GM12878 (cell line): Measurements from ENCODE around the gene ZFP37.
"Not testable (repeated sequence)": the region's sequence is repeated elsewhere in the genome, so short reads cannot be mapped to it uniquely, and the experiment has no call there.

Experiments used
- CTCF ChIP-seq, 3 experiments: IDR thresholded peaks in 2 of 3; conservative IDR thresholded peaks in 1 of 3; 2 replicates each; pipeline ENCODE4 v1.5.1; 2011; ENCODE audit warnings: low read depth in 3 of 3, low read length in 3 of 3, mild to moderate bottlenecking in 3 of 3, control low read depth in 2 of 3, moderate library complexity in 2 of 3, inconsistent platforms in 1 of 3, mixed read lengths in 1 of 3; ENCODE audit not compliant: control insufficient read depth in 2 of 3, insufficient read depth in 1 of 3; ENCODE audit errors: extremely low read depth in 1 of 3
- PBX3 ChIP-seq: IDR thresholded peaks from 2 replicates; pipeline ENCODE4 v1.6.1; 2011; ENCODE audit warnings: mild to moderate bottlenecking, low read depth, low read length, moderate library complexity; ENCODE audit not compliant: insufficient replicate concordance
- RBBP5 ChIP-seq: fragments of 200-600 bp; sonication (generic); conservative IDR thresholded peaks from 2 replicates; pipeline ENCODE4 v1.6.1; 2016
- USF2 ChIP-seq: IDR thresholded peaks from 2 replicates; pipeline ENCODE4 v1.6.1; 2011; ENCODE audit warnings: low read depth, low read length, improper control_type of control experiment, borderline replicate concordance

GRCh38 chr9:113062256-113062931, 5.9 kb upstream of the ZFP37 start:
- TF ChIP-seq RBBP5; USF2; CTCF (IDR thresholded peaks at IDR 0.05 in 2 of 3, conservative IDR thresholded peaks at IDR 0.05 in 1 of 3; ENCODE audit: control insufficient read depth in 2 of 3, extremely low read depth in 1 of 3, insufficient read depth in 1 of 3, low read depth in 3 of 3, low read length in 3 of 3); PBX3: not testable (repeated sequence)
